ENCODE data around the gene CHRNG.
A peak's percentile ranks its signal among the peaks of the same experiment; 100 is the strongest.

The CHRNG gene, protein sequence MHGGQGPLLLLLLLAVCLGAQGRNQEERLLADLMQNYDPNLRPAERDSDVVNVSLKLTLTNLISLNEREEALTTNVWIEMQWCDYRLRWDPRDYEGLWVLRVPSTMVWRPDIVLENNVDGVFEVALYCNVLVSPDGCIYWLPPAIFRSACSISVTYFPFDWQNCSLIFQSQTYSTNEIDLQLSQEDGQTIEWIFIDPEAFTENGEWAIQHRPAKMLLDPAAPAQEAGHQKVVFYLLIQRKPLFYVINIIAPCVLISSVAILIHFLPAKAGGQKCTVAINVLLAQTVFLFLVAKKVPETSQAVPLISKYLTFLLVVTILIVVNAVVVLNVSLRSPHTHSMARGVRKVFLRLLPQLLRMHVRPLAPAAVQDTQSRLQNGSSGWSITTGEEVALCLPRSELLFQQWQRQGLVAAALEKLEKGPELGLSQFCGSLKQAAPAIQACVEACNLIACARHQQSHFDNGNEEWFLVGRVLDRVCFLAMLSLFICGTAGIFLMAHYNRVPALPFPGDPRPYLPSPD

DNA sequence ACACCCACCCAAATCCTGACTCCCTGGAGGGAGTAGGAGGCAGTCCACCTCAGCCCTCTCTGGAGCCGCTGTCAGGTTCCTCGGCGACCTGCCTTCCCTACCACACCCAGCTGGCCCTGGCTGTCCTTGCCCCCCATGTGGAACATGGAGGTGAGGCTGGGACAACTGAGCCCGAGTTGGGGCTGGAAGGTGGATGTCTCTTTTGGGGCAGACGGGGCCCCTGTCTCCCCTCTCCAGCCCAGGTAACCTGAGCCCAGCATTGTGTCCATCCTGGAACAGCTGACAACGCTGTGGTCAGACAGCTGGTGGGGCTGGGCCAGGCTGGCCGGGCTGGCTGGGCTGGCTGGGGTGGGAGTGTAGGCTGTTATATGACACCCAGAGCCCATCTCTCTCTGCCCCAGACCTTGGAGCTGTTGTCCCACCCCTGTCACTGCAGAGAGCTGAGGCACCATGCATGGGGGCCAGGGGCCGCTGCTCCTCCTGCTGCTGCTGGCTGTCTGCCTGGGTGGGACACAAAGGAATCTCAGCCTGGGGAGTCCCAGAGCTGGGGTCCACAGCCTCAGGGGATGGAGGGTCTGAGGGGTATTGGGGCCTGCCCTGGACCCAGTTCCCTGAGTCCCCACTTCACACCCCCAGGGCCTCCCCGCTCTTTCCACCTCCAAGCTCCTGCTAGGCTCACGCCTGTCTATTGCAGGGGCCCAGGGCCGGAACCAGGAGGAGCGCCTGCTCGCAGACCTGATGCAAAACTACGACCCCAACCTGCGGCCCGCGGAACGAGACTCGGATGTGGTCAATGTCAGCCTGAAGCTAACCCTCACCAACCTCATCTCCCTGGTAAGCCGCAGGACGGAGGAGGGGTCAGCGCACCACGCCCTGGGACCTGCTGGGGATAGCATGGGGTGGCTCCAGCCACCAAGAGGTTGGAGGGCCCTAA lies at the start of gene CHRNG:
Gene CHRNG (plus strand): TSS at position 395 of the 934 bp plus-strand sequence. CDS start 56 bp downstream, at position 451.
- DNase-seq = no peak

DNA sequence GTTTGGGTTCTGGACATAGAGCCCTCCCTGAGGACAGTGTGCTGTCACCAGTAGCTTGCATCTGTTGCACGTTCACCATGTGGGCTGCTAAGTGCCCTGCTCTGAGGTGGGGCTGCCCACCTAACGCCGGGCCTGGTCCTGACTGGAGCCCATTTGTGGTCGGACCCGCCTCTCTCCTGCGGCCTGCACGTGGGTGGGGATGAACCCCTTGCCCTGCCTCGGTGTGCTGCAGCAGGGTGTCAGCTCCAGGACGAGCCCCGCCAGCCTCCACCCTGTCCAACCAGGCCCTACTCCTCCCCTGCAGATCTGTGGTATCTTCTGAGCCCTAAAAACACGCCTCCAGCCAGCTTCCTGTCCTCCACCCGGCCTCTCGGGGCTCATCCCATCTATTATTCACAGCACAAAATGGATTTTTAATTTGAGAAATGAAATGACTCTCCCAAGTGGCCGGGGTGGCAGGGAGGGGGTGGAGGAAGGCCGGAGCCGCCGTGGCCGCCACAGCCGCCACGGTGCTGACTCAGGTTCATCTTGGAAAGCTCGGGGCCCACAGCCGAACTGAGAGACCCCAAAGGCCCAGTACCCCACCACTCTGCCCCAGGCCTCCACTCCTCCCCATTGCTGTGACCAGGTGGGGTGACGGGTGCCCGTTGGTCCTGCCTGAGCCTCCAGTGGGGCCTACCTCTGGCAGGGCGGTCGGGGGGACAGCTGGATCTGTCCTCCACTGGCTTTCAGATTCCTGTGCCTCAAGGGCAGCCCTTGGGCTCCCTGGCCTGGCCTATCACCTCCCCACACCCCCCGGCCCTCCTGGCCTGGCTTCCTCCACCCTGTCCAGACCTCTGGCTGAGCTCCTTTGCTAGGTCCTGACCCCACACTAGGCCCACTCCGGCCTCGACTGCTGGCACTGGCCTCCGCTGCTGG lies 49.0 kb upstream of the CHRNG start:
- DNase-seq = no peak

DNA sequence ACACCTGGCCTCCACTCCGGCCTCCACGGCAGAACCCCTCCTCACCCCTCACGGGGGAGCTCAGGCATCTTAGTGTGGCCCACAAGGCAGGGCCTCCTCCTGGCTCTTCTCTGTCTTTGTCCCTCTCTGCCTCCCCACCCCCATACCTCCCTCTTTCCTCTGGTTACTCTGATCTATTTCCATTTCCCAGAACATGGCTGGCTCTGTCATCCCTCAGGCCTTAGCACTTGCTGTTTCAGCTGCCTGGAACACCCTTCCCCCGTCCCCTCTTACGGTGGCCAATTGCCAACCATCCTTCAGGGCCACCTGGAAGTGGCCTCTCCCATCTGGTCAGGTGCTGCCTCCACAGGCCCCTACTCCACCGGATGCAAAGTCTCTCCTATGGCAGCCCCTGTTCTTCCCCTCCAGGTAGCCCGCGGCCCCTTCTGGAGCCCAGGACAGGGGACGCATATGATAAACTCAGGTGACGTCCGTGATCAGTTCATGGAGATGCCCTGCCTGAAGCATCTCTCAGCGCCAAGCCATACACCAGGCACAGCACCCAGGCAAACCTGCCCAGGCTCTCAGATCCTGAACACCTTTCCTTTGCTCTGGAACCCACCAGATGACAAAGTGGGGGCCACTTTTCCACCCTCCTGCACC lies 48.2 kb upstream of the CHRNG start:
- no peak for DNase-seq

DNA sequence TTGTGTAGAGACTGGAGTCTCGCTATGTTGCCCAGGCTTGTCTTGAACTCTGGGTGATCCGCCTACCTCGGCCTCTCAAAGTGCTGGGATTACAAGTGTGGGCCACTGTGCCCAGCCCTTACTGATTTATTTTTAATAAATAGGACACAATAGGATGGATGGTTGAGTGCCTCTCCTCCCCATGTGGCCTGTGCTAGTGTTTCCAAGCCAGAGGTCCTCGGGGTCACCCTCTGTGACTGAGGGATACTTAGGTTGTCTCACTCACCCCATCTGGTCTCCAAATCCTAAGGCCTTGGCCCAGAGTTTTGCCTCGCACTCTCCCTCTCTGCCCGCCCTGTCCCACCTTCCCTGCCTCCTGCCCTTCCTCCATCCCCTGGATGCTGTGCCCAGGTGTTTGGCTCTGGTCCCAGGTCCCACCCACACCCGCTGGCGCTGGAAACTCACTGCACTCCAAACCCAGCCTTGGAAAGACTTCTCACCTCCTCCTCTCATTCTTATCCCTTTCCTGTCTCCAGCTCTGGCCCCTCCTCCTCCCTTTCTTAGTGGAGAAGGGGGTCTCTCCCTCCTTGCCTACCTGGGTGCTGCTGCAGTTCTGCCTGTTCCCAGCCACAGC lies 47.1 kb upstream of the CHRNG start:
- DNase-seq = no peak

DNA sequence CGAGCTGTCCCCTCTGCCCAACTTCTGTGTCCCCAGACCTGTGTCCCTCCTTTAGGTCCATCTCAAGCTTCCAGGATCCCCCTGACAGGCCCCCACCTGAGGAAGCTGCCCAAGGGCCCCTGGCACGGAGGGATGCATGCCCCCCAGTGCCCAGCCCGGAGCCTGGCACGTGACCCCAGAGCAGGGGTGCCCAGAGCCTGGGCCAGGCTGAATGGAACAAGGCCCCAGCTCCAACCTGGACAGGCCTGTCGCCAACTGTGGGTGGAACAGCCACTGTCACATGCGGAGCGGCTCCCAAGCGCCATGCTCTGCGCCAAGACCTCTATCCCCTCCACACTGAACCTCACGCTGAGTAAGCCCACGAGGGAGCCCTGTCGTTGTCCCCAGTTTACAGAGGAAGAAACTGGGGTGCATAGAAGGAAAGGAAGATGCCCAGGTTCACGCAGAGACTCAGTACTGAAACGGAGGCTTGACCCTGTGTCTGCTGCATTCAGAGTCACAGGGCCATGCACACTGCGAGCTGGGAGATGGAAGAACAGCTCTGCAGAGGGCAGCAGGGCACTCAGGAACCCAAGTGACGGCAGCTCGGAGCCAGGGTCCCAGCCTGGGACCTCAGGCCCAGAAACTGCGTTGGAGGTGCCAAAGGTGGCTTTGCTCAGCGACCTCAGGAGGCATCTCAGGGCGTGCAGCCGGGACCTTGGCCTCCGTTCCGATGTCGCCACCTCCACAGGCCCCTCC lies 46.4 kb upstream of the CHRNG start:
- DNase-seq = no peak

DNA sequence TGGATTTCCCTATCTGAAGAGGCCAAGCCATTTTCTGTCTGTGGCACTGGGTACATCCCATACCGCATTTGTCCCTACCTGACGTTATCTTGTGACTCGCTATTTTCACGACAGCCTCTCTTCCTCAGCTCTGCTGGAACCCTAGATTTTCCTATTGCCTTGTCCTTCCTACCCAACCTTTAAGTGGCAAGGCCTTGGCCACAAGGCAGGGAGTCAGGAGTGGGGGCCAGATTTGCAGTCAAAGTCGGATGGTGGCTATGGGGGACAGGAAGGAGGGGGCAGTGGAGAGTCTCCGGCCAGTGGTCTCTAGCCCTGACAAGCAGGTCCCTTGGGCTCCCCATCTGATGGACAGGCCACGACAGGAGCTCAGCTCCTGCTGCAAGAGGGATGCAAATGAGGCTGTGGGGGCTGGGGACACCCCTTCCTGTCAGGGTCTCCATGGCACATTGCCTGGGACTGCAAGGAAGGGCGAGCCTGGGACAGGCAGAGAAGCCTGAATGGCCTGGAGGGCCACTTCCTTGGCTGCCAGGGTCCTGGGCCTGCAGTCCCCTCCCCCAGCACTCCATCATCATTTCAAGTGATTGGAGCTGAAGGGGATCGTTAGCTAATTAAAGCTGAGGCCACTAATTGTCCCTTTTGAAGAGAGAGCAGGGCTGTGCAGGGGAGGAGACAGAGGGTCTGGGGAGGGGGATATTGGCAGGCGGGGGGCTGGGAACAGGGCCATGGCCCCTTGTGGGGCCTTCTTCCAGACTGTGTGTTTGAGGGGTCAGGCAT lies 45.6 kb upstream of the CHRNG start:
- DNase-seq = no peak

DNA sequence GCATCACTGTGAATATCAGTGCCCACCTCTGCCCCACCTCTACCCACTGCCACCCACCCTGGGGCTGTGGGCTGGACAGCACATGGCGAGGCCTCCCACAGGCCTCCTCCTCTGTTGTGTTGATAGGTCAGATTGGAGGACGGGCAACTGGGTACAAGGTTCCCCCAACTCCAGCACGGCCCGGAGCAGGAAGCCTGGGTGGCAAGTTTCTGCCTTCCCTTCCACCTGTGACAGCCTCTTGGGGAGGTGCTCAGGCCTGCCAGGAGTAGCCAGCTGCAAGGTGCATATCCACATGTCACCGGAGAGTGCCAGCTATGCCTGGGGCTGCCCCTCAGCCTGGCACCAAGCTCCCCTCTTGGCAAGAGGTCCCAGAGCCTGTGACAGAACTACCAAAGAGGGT lies 45.0 kb upstream of the CHRNG start:
- DNase-seq = no peak

DNA sequence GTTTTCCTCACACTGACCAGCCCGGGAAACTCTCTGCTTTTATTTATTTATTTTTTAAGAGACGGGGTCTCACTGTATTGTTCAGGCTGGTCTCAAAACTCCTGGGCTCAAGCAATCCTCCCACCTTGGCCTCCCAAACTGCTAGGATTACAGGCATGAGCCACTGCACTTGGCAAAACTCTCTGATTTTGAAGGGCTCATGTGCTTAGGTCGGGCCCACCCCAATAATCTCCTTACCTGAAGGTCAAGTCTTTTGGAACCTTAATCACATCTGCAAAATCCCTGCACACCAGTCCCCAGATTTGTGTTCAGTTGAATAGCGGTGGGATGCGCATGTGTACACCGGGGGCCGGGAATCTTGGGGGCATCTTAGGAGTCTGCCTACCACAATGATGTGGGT lies 44.2 kb upstream of the CHRNG start:
- no peak for DNase-seq

DNA sequence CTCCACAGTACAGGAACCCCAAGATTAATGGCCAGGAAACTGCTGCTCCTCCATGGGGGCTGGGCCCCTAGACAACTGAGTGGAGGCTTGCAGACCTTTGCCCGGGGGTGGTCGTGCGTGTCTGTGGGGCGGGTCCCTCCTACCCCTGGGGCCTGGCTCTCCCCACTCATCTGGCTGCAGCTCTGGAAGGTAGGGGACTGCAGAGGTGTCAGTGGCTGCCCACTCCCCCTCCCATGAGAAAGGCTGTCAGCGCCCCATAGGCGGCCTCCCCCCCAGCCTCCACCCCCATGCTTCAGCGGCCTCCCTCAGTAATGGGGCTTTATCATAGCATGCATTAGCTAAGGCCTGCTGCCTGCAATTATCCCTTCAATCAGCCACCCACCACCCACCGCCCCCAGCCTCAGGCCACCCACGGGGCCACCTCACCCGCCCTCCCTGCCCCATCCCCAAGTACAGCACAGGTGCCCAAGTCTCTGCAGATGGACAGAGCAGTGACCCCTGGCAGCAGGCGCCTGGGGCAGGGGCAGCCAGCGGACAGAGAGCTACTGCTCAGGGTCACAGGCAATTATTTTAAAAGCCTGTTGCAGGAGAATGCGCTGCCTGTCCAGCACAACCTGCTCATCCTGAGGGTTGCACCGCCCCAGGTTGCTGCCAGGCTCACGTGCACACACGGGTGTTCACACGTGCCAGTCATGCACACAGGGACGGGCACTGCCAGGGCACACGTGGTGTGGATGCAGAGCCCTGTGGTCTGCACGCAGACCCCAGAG lies 42.8 kb upstream of the CHRNG start:
- no peak for DNase-seq

DNA sequence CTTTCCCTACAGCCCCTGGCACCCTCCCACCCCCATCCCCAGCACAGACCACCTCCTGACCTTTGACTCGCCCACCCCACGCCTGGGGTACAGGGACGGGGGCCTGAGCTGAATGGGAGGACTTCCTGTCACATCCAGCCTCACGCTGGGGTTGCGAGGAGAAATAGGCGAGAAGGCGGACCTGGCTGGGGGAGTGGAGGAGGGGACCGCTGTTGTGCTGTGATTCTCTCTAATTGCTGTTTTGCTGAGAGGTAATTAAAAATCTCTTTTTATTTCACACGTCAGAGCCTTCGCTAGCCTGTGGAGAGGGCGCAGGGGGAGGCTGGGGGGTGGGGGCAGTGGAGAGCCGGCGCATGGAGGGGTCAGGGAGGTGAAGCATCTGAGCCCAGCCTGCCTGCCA lies 42.1 kb upstream of the CHRNG start:
- no peak for DNase-seq

DNA sequence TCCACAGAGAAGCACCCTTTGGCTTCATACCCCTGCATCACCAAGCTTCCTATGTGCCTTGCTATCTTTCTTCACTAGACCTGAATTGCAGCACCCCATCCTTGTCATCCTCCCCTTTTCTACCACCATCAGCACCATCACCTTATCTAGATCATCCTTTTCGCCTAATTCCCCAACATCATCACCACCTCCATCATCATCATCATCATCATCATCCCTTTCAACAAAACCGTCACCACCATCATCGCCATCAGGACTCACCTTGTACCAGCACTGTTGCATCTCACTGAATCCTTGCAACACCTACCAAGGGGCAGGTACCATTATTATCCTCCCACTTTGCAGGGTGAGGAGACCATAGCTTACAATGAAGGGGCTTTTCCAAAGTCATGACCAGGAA lies 41.0 kb upstream of the CHRNG start:
- DNase-seq = no peak

DNA sequence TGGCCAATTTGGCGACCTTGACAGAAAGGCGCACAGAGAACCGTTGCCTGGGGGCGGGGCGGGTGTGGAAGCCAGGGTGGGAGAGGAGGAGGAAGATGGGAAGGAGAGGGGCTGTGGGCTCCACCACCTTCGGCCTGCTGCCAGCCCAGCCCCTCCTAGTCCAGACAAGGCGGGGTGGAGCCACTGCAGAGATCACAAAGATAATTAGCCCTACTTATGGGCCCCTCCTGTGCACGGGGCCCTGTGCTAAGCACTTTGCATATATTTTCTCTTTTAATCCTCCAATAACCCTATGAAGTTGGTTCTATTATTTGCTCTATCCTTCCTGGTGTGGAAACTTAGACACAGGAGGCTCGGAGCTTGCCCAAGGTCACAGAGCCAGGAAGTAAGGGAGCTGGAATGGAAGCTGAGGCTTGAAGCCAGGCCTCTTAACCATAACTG lies 38.1 kb upstream of the CHRNG start:
- no peak for DNase-seq

DNA sequence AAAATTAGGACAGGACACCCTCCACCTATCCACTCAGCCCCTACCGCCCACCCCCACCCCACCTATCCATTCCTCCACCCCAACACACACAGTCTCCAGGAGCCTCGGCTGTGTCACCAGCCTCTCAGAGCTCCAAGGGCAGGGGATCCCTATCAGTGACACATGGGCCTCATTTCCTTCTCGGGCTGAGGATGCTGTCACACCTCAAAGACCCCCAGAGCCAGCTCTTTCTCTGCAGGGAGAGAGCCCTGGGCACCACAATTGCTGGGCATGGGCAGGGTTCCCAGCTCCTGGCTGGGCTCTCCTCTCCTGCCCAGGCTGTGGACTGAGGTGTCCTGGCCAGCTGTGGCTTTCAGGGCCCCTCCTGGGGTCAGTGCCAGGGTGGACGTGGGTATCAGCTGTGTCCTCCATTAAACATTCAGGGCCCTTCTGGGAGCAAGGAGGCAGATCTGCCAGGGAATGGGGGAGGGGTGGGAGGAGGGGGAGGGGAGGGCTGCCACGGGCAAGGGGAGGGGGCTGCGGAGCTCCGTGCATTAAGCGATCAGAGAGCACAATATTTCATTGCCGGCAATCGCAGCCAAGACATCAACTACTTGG lies 37.6 kb upstream of the CHRNG start:
- no peak for DNase-seq

DNA sequence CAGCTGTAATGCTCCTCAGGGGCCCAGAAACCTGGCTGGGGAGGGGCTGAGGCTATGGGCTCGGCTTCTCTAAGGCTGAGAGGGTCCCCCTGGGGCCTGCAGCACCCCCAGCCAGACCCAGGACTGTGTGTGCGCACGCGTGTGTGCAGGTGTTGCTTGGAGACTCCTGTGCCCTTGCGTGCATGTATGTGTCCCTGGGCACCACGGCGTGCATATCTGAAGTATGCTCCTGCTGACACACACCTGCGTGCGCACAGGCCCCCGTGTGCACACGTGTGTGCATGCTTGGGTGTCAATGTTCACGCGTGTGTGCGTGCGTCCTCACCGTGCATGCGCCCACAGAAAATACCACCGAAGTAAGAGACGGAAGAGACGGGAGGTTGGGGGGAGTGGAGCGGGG lies 37.0 kb upstream of the CHRNG start:
- DNase-seq = no peak

DNA sequence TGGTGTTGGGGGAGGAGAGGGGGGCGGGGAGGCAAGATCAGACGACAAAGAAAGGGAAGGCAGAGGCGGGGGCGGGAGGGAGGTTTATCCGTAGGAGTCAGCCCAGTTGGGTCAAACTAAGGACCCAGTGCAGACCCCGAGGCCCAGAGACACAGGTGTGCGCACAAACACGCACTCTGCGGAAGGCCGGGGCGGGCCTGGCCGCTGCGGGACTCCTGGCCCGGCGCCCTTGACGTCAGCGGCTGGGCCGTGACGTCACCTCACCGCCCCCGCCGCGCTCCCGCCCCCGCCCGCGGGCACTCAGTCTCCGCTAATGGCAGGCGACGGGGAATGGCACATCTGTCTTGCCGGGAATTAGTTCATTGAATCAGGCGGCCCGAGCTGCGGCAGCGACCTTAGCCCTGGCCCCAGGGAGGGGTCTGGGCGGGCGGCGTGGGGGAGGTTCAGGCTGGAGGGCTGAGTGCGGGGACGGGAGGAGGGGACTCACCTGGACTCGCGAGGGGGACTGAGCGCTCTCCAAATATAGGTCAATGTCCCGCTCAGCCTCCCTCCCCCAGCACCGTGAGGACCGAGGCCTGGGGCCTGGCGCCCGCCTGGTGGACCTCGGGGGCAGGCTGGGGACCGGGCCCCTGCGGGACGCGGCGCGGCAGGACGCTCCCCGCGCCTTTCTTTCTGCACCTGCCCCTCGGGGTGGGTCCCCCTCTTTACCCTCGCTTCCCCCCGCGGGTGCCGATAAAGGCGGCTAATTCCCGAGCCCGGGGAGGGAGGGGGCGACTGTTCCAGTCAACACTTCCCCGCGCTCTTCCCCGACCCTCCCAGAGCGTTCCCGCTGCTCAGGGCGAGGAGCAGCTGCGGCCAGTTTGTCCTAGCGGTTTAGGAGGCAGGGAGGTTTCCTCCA lies 36.3 kb upstream of the CHRNG start:
- DNase-seq = peak; percentile 33

DNA sequence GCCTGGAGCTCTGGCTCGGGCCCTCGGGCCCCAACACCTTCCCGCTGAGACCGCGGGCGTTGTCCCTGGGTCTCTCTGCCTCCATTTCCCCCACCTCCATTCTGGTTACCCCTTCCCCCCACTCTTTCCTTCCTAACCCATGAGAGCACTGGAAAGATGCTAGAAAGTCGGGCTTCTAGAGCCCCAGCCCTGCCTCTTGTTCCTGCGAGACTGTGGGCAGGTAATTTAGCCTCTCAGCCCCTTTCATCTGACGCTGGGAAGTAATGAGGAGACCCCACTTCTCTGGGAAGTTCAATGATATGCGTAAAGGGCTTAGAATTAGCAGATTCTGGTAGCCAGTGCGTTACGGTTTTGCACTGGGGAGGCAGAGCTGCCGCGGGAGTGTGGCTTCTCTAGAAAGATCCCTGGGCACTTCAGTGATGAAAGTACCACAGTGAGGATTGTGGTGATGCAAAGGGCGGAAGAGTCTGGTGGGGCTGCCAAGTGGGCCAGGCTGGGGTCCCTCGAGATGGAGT lies 35.6 kb upstream of the CHRNG start:
- DNase-seq = no peak

DNA sequence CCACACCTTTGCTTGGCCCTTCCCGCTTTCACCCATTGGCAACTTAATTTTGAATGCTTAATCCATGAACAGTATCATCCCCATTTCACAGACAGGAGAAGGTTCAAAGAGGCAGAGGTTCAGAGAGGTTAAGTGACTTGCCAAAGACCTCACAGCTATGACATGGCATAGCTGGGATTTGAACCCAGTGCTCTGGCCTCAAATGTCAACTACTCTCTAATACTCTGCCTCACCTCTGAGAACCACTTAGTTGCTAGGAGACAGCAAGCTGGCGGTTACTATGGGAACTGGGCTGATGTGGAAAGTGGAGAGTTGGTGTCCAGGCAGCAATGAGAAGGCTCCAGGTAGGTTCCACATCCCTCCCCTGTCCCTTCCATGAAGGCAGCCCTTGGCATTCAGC lies 35.1 kb upstream of the CHRNG start:
- DNase-seq = no peak
